ENCODE data around the gene LIMK2.
A peak's percentile ranks its signal among the peaks of the same experiment; 100 is the strongest.

The LIMK2 gene

DNA sequence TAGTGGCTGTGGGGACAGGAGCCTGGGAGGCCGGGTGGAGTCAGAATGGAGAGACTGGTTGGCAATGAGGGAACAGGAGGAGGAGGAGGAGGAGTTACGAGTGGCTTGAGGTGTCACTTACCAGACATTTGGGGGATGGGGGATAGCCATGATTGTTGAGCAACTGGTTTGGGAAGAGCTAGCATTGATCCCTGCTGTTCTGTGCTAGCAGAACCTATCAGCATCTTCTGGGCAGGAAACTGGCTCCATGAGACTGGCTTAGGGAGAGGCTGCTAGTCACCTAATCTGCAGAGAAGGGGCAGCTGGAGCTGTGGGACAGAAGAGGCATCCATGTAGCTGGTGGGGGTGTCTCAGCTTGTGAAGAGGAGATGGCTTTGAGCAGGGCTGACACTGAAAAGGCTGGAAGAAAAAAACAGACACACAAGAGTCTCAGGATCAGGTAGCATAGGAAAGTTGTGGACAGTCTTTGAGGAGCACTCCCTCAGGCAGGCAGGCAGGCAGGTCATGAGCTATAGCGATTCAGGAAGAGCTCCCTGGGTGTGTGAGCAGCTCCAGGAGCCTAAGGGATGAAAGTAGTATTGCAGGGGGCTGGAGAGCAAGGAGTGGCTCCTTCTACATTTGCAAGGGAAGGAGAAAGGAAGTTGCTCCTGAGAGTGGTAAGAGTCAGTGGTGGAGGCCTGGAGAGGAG lies 57.9 kb downstream of the LIMK2 start:
- H3K4me3 ChIP-seq (ENCODE audit: severe bottlenecking), result no peak overlapping the region
- ATAC-seq (ENCODE audit: low read depth), result no peak
- H3K9me3 ChIP-seq (ENCODE audit: severe bottlenecking), result no peaks in the 10 kb centered on the region
- peak overlapping the region; percentile 4 for H3K27ac ChIP-seq (ENCODE audit: poor library complexity, severe bottlenecking)
- no peaks in the 10 kb centered on the region for H3K4me1 ChIP-seq (ENCODE audit: insufficient read depth, poor library complexity, severe bottlenecking)
- peaks cover 92% of the 10 kb centered on the region for H3K36me3 ChIP-seq (ENCODE audit: low read depth)
- TF ChIP-seq CTCF (IDR thresholded peaks at IDR 0.05; ENCODE audit: poor library complexity, severe bottlenecking), result no peak
- H3K27me3 ChIP-seq (ENCODE audit: insufficient read depth, poor library complexity, severe bottlenecking), result no peaks in the 10 kb centered on the region
- no peak for DNase-seq (ENCODE audit: low spot score)

- no peak for DNase-seq (ENCODE audit: low spot score)
- Histone ChIP-seq H3K36me3 (ENCODE audit: low read depth) (peaks cover 94% of the 10 kb centered on the region), H3K4me1 (ENCODE audit: insufficient read depth, poor library complexity, severe bottlenecking) (no peaks in the 10 kb centered on the region), H3K27ac (ENCODE audit: poor library complexity, severe bottlenecking) (no peak overlapping the region), H3K27me3 (ENCODE audit: insufficient read depth, poor library complexity, severe bottlenecking) (no peaks in the 10 kb centered on the region), H3K9me3 (ENCODE audit: severe bottlenecking) (no peaks in the 10 kb centered on the region), H3K4me3 (ENCODE audit: severe bottlenecking) (no peak overlapping the region)
- no peak for TF ChIP-seq CTCF (IDR thresholded peaks at IDR 0.05; ENCODE audit: poor library complexity, severe bottlenecking)
- no peak for ATAC-seq (ENCODE audit: low read depth)
Observed at GRCh38 chr22:31271026-31271425, 58.9 kb downstream of the LIMK2 start.

DNA sequence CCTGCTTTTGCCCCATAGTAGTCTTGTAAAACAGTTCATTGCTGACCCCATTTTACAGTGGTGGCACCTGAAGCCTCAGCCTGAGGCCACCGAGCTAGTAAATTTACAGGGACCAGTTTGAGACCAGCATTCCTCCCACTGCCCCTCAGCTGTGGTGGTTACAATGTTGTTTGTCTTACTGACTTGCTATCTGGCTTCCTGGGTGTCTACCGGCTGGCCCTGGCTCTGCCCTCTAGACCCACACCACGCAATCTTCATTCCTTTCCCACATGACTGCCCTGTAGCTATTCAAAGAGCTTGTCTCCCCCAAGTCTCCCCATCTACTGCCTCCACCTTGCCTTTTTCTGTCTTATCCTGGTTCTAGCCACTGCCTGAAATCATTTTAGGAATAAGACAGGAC lies 59.4 kb downstream of the LIMK2 start:
- Histone ChIP-seq H3K27ac (ENCODE audit: poor library complexity, severe bottlenecking) (no peak overlapping the region), H3K27me3 (ENCODE audit: insufficient read depth, poor library complexity, severe bottlenecking) (no peaks in the 10 kb centered on the region), H3K9me3 (ENCODE audit: severe bottlenecking) (no peaks in the 10 kb centered on the region), H3K4me3 (ENCODE audit: severe bottlenecking) (no peak overlapping the region), H3K4me1 (ENCODE audit: insufficient read depth, poor library complexity, severe bottlenecking) (no peaks in the 10 kb centered on the region), H3K36me3 (ENCODE audit: low read depth) (peaks cover 92% of the 10 kb centered on the region)
- no peak for DNase-seq (ENCODE audit: low spot score)
- ATAC-seq (ENCODE audit: low read depth), result no peak
- TF ChIP-seq CTCF (IDR thresholded peaks at IDR 0.05; ENCODE audit: poor library complexity, severe bottlenecking), result no peak

GRCh38 chr22:31272522-31273446 lies 60.7 kb downstream of the LIMK2 start:
- H3K4me1 ChIP-seq (ENCODE audit: insufficient read depth, poor library complexity, severe bottlenecking), result no peaks in the 10 kb centered on the region
- ATAC-seq (ENCODE audit: low read depth) (peak; percentile 69), DNase-seq (ENCODE audit: low spot score) (no peak)
- TF ChIP-seq CTCF (IDR thresholded peaks at IDR 0.05; ENCODE audit: poor library complexity, severe bottlenecking), result peak; percentile 81
- peaks cover 88% of the 10 kb centered on the region for H3K36me3 ChIP-seq (ENCODE audit: low read depth)
- no peaks in the 10 kb centered on the region for H3K9me3 ChIP-seq (ENCODE audit: severe bottlenecking)
- H3K4me3 ChIP-seq (ENCODE audit: severe bottlenecking), result no peak overlapping the region
- H3K27me3 ChIP-seq (ENCODE audit: insufficient read depth, poor library complexity, severe bottlenecking), result no peaks in the 10 kb centered on the region
- no peak overlapping the region for H3K27ac ChIP-seq (ENCODE audit: poor library complexity, severe bottlenecking)
